Smooth muscle cell (in vitro differentiated cells): Measurements from ENCODE around the gene TRDN. TPM values are rescaled to one million over a fixed set of nuclear protein-coding genes. Genes with fewer than 3 reads are reported as not detected.
"Not testable (repeated sequence)": the region's sequence is repeated elsewhere in the genome, so short reads cannot be mapped to it uniquely, and the experiment has no call there.

Source experiments
- DNase-seq: peaks from one replicate; lab custom pipeline; 2025; ENCODE audit not compliant: unreplicated experiment; lab: John Stamatoyannopoulos, UW
- H2AFZ ChIP-seq: fragments of 200-600 bp; sonication (generic); 2 replicates; pipeline ENCODE4 v1.6.0; 2016; ENCODE audit warnings: antibody characterized with exemption, low read depth, mild to moderate bottlenecking
- H3F3A ChIP-seq: fragments of 200-600 bp; sonication (generic); 2 replicates; pipeline ENCODE4 v1.6.0; 2017; ENCODE audit warnings: antibody characterized with exemption, low read depth
- H3K27ac ChIP-seq: fragments of 200-600 bp; sonication (generic); 2 replicates; pipeline ENCODE4 v1.5.1; 2016; ENCODE audit warnings: low read depth, mild to moderate bottlenecking
- H3K27me3 ChIP-seq: fragments of 200-600 bp; sonication (generic); 2 replicates; pipeline ENCODE4 v1.6.1; 2016; ENCODE audit warnings: low read depth, mild to moderate bottlenecking
- H3K36me3 ChIP-seq: fragments of 200-600 bp; sonication (generic); 2 replicates; pipeline ENCODE4 v1.5.1; 2016; ENCODE audit warnings: low read depth
- H3K4me1 ChIP-seq: fragments of 200-600 bp; sonication (generic); 2 replicates; pipeline ENCODE4 v1.5.1; 2016; ENCODE audit warnings: low read depth
- H3K4me2 ChIP-seq: fragments of 200-600 bp; sonication (generic); 2 replicates; pipeline ENCODE4 v1.6.0; 2016; ENCODE audit warnings: mild to moderate bottlenecking
- H3K4me3 ChIP-seq: fragments of 200-600 bp; sonication (generic); 2 replicates; pipeline ENCODE4 v1.5.1; 2016; ENCODE audit warnings: mild to moderate bottlenecking
- H3K79me2 ChIP-seq: fragments of 200-600 bp; sonication (generic); 2 replicates; pipeline ENCODE4 v1.6.0; 2016; ENCODE audit warnings: low read depth, mild to moderate bottlenecking
- H3K9ac ChIP-seq: fragments of 200-600 bp; sonication (generic); 2 replicates; pipeline ENCODE4 v1.6.0; 2016; ENCODE audit warnings: low read depth
- H3K9me3 ChIP-seq: fragments of 200-600 bp; sonication (generic); replicated peaks from 2 replicates; pipeline ENCODE4 v1.5.1; 2016; ENCODE audit warnings: low read depth
- H4K20me1 ChIP-seq: fragments of 200-600 bp; sonication (generic); 2 replicates; pipeline ENCODE4 v1.6.0; 2016; ENCODE audit warnings: low read depth
- CTCF ChIP-seq: fragments of 200-600 bp; sonication (generic); IDR thresholded peaks from 2 replicates; pipeline ENCODE4 v1.5.1; 2017; ENCODE audit warnings: borderline replicate concordance, mild to moderate bottlenecking, antibody characterized with exemption; ENCODE audit not compliant: insufficient read depth, poor library complexity, severe bottlenecking
- WGBS: methylation state at CpG from one replicate; pipeline ENCODE4 v1.1.7; 2016; ENCODE audit warnings: low lambda C conversion rate; 5-methylcytosine and 5-hydroxymethylcytosine counted together
- polyA plus RNA-seq: library from polyadenylated mRNA; unstranded; fragments of >200 nt; fragmentation: Nextera tagmentation; extraction: Ambion mirVana; gene quantifications from 2 replicates; pipeline ENCODE4 v1.2.1, GENCODE V29; 2016
- total RNA-seq: library from RNA; depleted of rRNA; stranded (reverse); fragments of >200 nt; gene quantifications from 2 replicates; pipeline ENCODE4 v1.2.3, GENCODE V29; 2014

Gene TRDN
- total and polyA plus RNA-seq, 2 experiments from 2014 or later, result 0.14 TPM; not detected in 1

GRCh38 chr6:123263981-123264380, 372.8 kb downstream of the TRDN start:
- no peak for TF ChIP-seq CTCF
- no peaks in the 10 kb centered on the region for H3K79me2 ChIP-seq
- no peak overlapping the region for H3K9ac ChIP-seq
- no peak overlapping the region for H2AFZ ChIP-seq
- no peaks in the 10 kb centered on the region for H3K36me3 ChIP-seq
- no peaks in the 10 kb centered on the region for H4K20me1 ChIP-seq
- no peak overlapping the region for H3K4me2 ChIP-seq
- no peak for DNase-seq
- H3K4me3 ChIP-seq, result no peak overlapping the region
- H3F3A ChIP-seq, result no peaks in the 10 kb centered on the region
- 91% methylated on average over 5 of the region's 5 CpGs for WGBS
- H3K4me1 ChIP-seq, result no peaks in the 10 kb centered on the region
- no peaks in the 10 kb centered on the region for H3K27me3 ChIP-seq
- no peak overlapping the region for H3K27ac ChIP-seq
- H3K9me3 ChIP-seq, result no peaks in the 10 kb centered on the region

- H3K9me3 ChIP-seq, result no peaks in the 10 kb centered on the region
- no peak overlapping the region for H3K9ac ChIP-seq
- H3K4me1 ChIP-seq, result no peaks in the 10 kb centered on the region
- 68% methylated on average over 1 of the region's 1 CpG for WGBS
- no peaks in the 10 kb centered on the region for H3K36me3 ChIP-seq
- H3F3A ChIP-seq, result no peaks in the 10 kb centered on the region
- H3K27me3 ChIP-seq, result no peaks in the 10 kb centered on the region
- H2AFZ ChIP-seq, result no peak overlapping the region
- no peak overlapping the region for H3K4me3 ChIP-seq
- H3K4me2 ChIP-seq, result no peak overlapping the region
- no peak for DNase-seq
- no peak overlapping the region for H3K27ac ChIP-seq
- no peak for TF ChIP-seq CTCF
- no peaks in the 10 kb centered on the region for H4K20me1 ChIP-seq
- H3K79me2 ChIP-seq, result no peaks in the 10 kb centered on the region
These were observed 396.1 kb downstream of the TRDN start for GRCh38 chr6:123240626-123241025.

GRCh38 chr6:123233336-123233735, 403.4 kb downstream of the TRDN start:
- no peak for DNase-seq
- Histone ChIP-seq H3K4me3 (no peak overlapping the region), H3K4me2 (no peak overlapping the region), H3K4me1 (no peaks in the 10 kb centered on the region), H2AFZ (no peak overlapping the region), H3F3A (no peaks in the 10 kb centered on the region), H4K20me1 (no peaks in the 10 kb centered on the region), H3K79me2 (no peaks in the 10 kb centered on the region), H3K36me3 (no peaks in the 10 kb centered on the region), H3K27ac (no peak overlapping the region), H3K9me3 (no peaks in the 10 kb centered on the region), H3K9ac (no peak overlapping the region), H3K27me3 (peaks cover 5% of the 10 kb centered on the region)
- no peak for TF ChIP-seq CTCF
- 83% methylated on average over 4 of the region's 4 CpGs for WGBS

GRCh38 chr6:123227789-123228188, 409.0 kb downstream of the TRDN start:
- H3K9ac ChIP-seq, H4K20me1 ChIP-seq: not testable (repeated sequence)
- WGBS, result 80% methylated on average over 2 of the region's 2 CpGs

More at GRCh38 chr6:123227789-123228188, 409.0 kb downstream of the TRDN start:
- not testable (repeated sequence) for H3K27me3 ChIP-seq, H3K9me3 ChIP-seq, H2AFZ ChIP-seq, H3K36me3 ChIP-seq, H3K4me3 ChIP-seq, DNase-seq, H3F3A ChIP-seq, H3K4me1 ChIP-seq, H3K27ac ChIP-seq, H3K4me2 ChIP-seq, H3K79me2 ChIP-seq
